ENCODE measurements around the gene CACNG3.

DNA sequence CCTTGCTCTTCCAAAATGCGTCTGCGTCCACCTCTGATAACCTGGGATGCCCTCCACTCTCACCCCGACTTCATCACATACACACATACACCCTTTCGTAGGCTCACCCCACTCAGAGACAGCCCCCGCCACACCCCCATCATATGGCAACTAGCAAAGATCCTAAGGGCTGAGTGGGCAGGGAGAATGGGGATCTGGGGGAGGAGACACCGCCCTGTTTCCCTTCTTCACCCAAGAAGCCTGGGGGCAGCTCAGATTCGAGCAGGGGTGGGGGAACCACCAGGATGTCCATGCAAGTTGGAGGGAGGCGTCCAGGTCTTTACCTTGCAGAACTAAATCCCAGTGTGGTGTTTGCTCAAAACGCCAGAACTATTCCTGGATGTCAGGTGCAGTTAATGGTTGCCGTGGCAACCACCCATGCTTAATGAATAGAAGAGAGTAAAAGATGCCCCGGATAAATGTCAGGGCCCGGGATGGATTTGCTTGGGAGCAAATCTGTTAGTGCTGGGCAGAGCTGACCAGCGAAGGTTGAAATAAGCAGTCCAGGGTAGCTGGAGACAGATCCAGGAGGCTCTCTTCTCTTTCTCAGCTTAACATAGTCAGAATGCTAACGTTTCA lies 72.8 kb downstream of the CACNG3 start:
- TF ChIP-seq, protein P1, sequence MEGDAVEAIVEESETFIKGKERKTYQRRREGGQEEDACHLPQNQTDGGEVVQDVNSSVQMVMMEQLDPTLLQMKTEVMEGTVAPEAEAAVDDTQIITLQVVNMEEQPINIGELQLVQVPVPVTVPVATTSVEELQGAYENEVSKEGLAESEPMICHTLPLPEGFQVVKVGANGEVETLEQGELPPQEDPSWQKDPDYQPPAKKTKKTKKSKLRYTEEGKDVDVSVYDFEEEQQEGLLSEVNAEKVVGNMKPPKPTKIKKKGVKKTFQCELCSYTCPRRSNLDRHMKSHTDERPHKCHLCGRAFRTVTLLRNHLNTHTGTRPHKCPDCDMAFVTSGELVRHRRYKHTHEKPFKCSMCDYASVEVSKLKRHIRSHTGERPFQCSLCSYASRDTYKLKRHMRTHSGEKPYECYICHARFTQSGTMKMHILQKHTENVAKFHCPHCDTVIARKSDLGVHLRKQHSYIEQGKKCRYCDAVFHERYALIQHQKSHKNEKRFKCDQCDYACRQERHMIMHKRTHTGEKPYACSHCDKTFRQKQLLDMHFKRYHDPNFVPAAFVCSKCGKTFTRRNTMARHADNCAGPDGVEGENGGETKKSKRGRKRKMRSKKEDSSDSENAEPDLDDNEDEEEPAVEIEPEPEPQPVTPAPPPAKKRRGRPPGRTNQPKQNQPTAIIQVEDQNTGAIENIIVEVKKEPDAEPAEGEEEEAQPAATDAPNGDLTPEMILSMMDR (IDR thresholded peaks at IDR 0.05 in 8 of 11, conservative IDR thresholded peaks at IDR 0.05 in 3 of 11) = no peak
- TF ChIP-seq POLR2A (IDR thresholded peaks at IDR 0.05) (no peak), POLR2AphosphoS5 (IDR thresholded peaks at IDR 0.05) (no peak)

Measured in spleen (tissue), 7 donors.